Stimulated activated CD8-positive, alpha-beta memory T cell treated with anti-CD3 and anti-CD28 coated beads, Interleukin-15, amount 100 ng/mL, for 4 hours (primary cell): ENCODE measurements around the gene SGIP1.
"Not testable (repeated sequence)": the region's sequence is repeated elsewhere in the genome, so short reads cannot be mapped to it uniquely, and the experiment has no call there.

Source experiments
- DNase-seq, 2 donors: peaks; one replicate each; pipeline ENCODE4 v3.0.0-alpha.2; 2020; ENCODE audit warnings: low read depth in 2 of 2

SGIP1 gene

DNA sequence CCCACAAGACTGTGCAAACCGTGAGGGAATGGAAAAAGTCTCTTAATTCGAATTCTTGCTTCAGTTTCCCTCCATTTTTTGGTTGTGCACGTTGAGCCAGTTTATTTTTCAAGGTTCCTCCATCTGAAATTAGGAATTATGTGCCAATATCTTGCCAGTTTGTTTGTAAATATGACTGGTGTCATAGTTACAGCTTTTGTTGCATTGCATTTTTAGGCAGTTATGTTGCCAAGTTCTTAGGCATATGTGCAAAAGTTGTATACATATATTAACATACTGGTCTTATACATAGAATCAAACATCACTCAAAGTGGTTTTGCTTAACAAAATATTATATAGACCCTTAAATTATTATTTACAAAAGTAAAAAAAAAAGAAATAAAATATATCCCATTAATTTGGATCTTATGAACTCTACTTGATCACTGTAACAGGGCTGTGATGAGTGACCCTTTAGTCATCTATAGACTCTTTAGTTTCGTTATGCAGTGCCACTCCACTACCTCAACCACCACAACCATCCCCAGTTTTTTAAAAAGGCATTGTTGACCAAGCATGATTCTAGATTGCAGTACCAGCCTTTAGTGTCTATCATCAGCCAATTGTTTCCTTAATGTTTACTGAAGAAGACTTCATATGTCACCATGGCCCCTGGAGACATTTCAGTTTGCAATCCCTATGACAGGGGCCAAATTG lies 197.4 kb downstream of the SGIP1 start:
- no peak for DNase-seq

DNA sequence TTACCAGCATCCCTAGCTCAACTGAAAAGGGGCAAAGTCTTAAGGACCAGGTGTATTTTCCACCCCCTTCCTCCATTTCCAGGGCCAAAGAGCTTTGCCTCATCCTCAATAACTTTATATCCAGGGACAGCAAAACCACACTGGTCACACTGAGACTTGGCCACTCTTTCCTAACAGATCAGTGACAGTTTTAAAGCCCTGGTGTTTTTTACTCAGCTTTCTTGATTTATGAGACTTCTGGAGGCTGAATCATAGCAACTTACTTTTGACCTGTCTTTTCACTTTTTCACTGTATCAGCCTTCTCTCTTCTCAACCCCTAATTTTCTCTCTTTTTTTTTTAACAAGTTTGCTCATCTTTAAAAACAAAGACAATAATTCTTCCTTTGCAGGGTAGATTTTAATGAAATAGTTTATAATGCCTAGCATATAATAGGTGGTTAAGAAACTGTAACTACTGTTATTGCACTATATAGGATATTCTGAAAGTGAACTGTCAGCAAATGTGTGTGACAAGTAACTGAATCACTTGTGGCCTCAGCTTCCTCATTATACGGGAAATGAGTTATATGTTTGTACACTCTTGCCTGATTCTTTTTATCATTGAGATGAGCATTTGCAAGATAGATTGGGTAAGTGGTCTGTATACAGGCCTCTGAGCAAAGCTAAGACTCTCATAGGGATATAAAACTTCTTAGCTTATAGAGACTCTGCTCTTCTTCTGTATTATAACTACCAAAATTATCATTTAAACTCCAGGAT lies 198.6 kb downstream of the SGIP1 start:
- no peak for DNase-seq

DNA sequence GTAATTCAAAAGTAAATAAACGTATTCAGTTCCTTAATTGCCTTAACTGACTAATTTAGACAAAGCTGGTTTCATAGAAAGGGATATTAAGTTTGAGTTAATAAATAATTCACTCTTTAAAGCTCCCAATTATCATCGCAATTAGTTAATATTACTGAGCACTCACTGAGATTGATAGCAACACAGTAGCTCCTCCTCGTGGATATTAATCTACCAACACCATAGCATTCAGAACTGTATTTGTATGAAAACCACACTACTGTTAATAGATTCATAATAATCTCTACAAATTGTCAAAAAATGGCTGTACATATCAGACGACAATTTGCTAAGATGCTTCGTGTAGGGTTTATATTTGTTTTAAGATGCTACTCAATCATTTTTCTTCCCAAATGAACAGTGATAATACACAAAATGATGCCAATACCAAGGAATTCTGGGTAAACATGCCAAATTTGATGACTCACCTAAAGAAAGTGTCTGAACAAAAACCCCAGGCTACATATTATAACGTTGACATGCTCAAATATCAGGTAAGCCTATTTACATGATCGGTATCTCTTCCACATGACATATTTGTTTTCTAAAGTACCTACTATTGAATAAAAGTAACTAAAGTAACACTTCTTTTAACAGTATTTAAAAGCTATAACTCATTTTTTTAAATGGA lies 199.5 kb downstream of the SGIP1 start:
- no peak for DNase-seq

GRCh38 chr1:66734531-66734930 lies 200.6 kb downstream of the SGIP1 start:
- DNase-seq = not testable (repeated sequence)

- no peak for DNase-seq
These were observed 203.9 kb downstream of the SGIP1 start for GRCh38 chr1:66737836-66738235.

DNA sequence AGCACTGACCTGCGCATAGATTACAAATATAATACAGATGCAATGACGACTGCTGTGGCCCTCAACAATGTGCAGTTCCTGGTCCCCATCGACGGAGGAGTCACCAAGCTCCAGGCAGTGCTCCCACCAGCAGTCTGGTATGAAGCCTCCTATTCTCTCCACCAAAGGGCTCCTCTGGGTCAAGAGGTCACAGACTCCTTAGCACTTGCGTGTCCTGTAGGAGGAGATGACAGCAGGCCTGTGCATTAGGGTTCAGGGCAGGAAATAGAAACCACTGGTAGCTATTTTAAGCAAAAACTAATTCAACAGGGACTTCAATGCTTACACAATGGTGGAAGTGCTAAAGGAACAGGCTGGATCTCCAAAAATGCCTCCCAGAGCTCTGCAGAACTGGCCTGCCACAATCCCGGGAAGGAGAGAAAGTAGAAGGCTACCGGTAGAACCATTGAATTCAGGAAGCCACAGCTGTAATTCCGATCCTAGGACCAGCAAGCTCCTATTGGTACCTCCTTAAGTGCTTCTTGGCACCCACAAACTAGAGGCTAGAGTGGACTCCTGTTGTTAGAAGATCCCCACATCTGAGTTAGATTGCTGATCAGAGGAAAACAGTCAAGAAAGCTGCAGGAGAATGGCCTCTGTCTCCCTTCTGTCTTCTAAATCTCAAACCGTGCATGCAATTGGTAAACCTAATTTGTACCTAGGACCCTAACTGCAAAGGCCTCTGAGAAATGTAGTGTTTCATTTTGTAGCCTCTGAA lies 205.6 kb downstream of the SGIP1 start:
- no peak for DNase-seq

- DNase-seq = no peak
These were observed 211.5 kb downstream of the SGIP1 start for GRCh38 chr1:66745451-66745850.

DNA sequence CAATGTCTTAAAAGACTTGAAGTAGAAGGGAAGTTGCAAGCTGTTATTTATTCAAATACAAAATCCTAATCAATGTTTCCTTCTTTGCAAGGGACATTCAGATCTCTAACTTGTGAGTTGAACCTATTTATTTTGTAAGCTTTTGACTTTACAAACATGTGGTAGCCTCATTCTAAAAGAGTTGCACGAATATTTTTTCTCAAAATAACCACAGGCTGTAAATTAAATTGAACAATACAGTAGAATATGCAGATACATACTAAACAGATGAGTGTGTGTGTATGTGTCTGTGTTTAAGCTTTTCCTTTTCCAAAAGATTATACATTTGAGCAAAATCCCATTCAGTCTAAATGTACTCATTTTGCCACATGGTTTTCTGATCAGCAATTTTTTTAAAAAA lies 213.5 kb downstream of the SGIP1 start:
- DNase-seq = no peak

DNA sequence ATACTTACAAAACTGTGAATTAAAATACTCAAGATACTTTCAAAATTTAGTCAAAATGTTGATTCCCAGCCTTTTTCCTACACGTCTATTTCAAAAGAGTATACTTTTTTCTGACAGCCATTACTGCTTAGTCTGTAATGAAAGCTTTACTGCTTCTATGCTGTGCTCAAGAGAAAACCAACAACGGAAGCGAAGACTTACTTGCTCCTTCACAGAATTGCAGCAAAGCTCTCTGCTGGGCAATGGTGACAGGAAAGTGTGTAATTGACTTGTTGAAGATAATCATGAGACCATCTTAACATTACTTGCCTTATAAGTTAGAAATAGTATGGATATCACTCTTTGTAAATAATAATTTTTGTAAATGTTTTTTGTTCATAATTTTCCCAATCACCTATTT lies 216.6 kb downstream of the SGIP1 start:
- DNase-seq = no peak

DNA sequence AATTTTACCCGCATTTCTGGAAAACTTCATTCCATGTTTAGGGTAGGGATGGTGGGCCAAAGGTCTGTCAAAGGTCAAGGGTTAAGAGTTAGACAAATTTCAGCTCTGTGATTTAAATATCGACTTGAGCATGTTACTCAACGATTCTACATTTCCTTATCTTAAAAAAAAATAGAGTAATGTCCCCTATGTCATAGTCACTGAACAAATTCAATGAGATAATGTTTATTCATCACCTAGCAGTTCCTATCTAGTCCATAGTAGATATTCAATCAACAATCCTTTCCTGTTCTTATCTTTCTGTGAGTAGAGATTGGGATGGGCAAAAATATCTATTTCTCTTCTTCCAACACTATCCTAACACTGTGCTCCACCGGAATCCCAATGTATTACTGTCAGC lies 217.2 kb downstream of the SGIP1 start:
- DNase-seq = no peak

DNA sequence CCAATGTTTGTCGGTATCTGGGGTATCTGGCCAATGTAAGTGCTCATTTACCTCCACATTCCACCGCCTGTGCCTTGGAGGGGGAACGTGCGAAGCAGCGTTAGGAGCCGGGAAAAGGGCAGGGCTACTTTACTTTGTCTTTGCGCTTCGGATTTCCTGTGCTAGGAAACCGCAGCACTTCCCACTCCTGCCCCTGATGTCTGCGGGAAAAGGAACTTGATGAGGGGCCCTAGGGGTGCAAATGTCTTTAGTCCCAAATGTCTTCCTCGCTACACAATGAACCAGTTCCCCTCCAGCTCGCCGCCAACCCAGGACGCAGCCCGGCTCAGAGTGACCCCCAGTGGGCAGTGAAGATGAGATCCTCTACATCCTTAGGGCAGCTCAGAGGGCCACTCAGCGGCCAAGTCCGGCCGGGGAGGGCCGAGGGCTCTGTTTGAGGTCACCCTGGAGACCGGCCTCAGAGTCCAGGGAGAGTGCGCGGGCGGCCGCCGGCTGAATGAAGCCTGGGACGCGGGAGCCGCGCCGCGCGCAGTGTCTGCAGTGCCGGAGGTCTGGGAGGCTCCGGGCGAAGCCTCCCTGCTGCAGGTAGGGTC lies 218.1 kb downstream of the SGIP1 start, which contains the start of gene DYNLT5:
DYNLT5 (plus strand) TSS at position 460 of the 593 bp plus-strand sequence. CDS start 2,200 bp downstream, outside the sequence.
- no peak for DNase-seq

DNA sequence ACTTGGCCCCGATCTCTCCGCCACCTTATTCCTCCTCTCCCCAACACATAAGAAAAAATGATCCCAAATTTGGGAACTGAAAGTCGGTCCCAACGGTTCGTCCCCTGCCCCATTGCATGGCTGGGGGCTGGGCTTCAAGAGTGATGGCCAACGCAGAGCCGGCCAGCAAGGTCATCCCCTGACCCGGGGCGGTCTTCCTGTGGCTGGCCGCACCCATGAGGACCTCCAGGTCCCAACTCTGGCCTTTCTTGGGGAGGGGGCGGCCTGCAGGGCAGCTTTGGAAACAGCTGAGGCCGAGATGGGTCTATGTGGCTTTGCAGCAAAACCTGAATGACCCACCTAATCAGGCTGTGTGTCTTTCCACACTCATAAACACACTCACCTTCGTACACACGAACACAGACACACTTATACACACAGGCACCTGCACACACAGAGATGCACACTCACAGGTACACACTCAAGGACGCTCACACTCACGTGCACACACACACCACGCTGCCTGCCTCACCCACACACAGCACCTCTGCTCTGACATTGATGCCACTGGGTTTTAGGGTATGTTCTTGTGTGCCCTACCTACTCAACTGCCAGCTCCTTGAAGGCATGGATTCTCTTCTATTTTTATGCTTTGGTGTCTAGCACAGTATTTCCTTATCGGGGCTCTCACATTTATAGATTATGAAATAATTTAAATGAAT lies 218.9 kb downstream of the SGIP1 start:
- no peak for DNase-seq

- no peak for DNase-seq
These were observed 223.8 kb downstream of the SGIP1 start for GRCh38 chr1:66757722-66758240.

DNA sequence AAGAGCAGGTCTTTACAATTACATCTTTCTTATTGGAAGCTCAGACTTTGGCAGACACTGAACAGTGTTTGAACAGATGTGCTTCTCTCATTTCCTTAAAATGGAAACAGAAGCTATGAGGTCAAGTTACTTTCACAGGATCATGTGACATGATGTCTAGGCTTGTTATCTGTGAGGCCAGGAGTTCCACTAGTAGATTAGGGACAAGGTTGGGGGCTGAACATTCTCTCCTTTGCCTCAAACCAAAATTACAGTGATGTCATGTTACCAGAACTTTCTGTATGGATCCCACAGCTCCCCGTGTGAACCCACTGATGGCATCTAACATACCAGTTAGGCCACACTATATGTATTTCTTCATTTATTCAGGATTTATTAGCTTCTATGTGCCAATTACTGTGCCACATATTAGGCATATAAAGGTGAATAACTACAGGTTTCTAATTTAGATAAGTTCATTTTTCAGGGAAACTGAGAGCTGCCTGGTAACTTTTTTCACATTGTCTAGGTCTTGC lies 224.3 kb downstream of the SGIP1 start:
- DNase-seq = no peak

GRCh38 chr1:66760506-66760905 lies 226.6 kb downstream of the SGIP1 start:
- DNase-seq = no peak

DNA sequence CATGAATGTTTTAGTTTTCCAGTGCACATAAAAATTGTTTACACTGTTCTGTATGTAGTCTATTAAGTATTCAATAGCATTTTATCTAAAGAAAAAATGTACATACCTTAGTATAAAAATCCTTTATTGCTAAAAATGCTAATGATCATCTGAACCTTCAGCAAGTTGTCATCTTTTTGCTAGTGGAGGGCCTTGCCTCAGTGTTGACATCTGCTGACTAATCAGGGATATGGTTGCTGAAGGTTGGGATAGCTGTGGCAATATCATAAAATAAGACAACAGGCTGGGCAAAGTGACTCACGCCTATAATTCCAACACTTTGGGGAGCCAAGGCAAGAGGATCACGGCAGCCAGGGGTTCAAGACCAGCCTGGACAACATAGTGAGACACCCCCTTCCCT lies 227.3 kb downstream of the SGIP1 start:
- DNase-seq = no peak

DNA sequence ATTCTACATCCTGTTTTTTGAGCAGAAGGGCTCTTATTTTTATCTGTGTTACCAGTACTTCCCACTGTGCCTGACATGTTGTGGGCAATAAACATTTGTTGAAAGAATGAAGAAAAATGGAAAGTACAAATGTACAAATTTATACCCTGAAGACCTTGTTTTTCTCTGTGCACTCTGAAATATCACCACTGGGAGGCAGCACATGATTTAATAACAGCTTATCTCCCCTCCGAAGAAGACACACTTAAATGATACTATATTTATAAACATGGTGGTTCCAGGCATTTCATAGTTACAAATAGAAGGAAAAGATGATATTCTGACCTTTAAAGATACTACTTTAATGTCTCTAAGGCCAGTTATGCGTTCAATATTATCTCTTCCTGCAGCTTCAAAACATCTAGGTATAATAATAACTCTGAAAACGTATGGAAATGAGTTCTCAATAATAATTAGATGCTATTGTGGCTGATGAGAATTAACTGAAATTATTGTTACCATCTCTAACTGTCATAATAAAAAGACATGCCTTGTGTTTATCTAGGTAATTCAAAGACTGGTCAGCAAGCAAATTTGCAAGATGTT lies 231.1 kb downstream of the SGIP1 start:
- peak in 1 of 2 donors; percentile 24 for DNase-seq

DNA sequence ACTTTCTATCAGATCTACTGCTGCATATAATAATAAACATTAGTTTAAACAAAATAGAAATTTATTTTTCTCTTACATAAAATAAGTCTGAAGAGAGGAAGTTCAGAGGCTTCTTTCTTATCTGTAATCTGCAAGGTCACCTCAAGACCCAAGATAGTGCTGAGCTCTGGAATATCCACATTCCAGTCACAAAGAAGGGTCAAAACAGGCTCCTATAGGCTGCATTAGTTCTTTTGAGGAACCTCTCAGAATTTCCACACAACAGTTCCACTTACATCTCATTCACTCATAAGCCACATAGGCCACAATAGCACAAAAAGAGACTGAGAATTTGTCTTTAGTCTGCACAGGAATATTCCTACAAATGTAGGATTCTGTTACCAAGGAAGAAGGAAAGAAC lies 233.7 kb downstream of the SGIP1 start:
- no peak for DNase-seq

GRCh38 chr1:66768965-66769364 lies 235.0 kb downstream of the SGIP1 start:
- DNase-seq = no peak
